WTC11 (cell line): ENCODE results near the gene GON7. TPM values are rescaled to one million over a fixed set of nuclear protein-coding genes. Genes with fewer than 3 reads are reported as not detected.

Experiments
- ATAC-seq: fragments of 200-7000 bp; cut with Tn5 transposase; 2 replicates; pipeline ENCODE4 v1.10.0; 2021; ENCODE audit warnings: mild to moderate bottlenecking, moderate library complexity
- CTCF ChIA-PET: fragments of 300-600 bp; sonication (Branson Sonifier 250); formaldehyde crosslinking; loops from one replicate; lab custom pipeline; 2021; ENCODE audit warnings: antibody characterized with exemption; lab: Charles Lee
- POLR2A ChIA-PET: fragments of 350-600 bp; sonication (Branson Sonifier 250); formaldehyde crosslinking; loops from one replicate; lab custom pipeline; 2021; ENCODE audit warnings: antibody characterized with exemption; lab: Charles Lee
- DNase-seq: peaks from one replicate; pipeline ENCODE4 v3.0.0; 2021; ENCODE audit warnings: low spot score
- H3K27ac Mint-ChIP-seq: 2 replicates; pipeline ENCODE4 v1.8.0; 2021; ENCODE audit warnings: mixed read lengths
- H3K27me3 Mint-ChIP-seq: 2 replicates; pipeline ENCODE4 v1.8.0; 2021; ENCODE audit warnings: low read depth, mild to moderate bottlenecking, moderate library complexity, mixed read lengths
- H3K36me3 Mint-ChIP-seq: 2 replicates; pipeline ENCODE4 v1.8.0; 2021; ENCODE audit warnings: mixed read lengths
- H3K4me1 Mint-ChIP-seq: 2 replicates; pipeline ENCODE4 v1.8.0; 2022; ENCODE audit warnings: mixed read lengths
- H3K4me3 Mint-ChIP-seq: 2 replicates; pipeline ENCODE4 v1.8.0; 2021; ENCODE audit warnings: mild to moderate bottlenecking, moderate library complexity, mixed read lengths
- H3K9me3 Mint-ChIP-seq: 2 replicates; pipeline ENCODE4 v1.8.0; 2021; ENCODE audit warnings: mixed read lengths
- CREB1 ChIP-seq: sonication (generic); formaldehyde crosslinking; IDR thresholded peaks from 2 replicates; pipeline ENCODE4 v1.8.0; 2023; ENCODE audit warnings: mild to moderate bottlenecking, missing genetic modification reagents
- ELF4 ChIP-seq: sonication (generic); formaldehyde crosslinking; IDR thresholded peaks from 2 replicates; pipeline ENCODE4 v1.8.1; 2022; ENCODE audit warnings: low read depth, mild to moderate bottlenecking, moderate library complexity, missing genetic modification reagents
- ESRRA ChIP-seq: sonication (generic); formaldehyde crosslinking; IDR thresholded peaks from 2 replicates; pipeline ENCODE4 v1.8.1; 2022; ENCODE audit warnings: mild to moderate bottlenecking, missing genetic modification reagents, borderline replicate concordance
- FOXJ3 ChIP-seq: sonication (generic); formaldehyde crosslinking; IDR thresholded peaks from 2 replicates; pipeline ENCODE4 v1.9.0; 2021; ENCODE audit warnings: missing genetic modification reagents, mild to moderate bottlenecking, borderline replicate concordance
- HMGA2 ChIP-seq: fragments of 250-450 bp; sonication (Bioruptor Pico); IDR thresholded peaks from 2 replicates; pipeline ENCODE4 v1.4.0; 2021; ENCODE audit warnings: mild to moderate bottlenecking, moderate library complexity
- JAZF1 ChIP-seq: fragments of 250-450 bp; sonication (Bioruptor Pico); IDR thresholded peaks from 2 replicates; pipeline ENCODE4 v1.9.0; 2021; ENCODE audit warnings: moderate library complexity, mild to moderate bottlenecking, inconsistent platforms
- MXD4 ChIP-seq: fragments of 250-450 bp; sonication (Bioruptor Pico); IDR thresholded peaks from 2 replicates; pipeline ENCODE4 v1.8.0; 2021; ENCODE audit warnings: mild to moderate bottlenecking, moderate library complexity, borderline replicate concordance
- NR1H2 ChIP-seq: sonication (generic); formaldehyde crosslinking; IDR thresholded peaks from 2 replicates; pipeline ENCODE4 v1.9.0; 2021; ENCODE audit warnings: mild to moderate bottlenecking, moderate library complexity, missing genetic modification reagents
- PRRX2 ChIP-seq: fragments of 250-450 bp; sonication (Bioruptor Pico); IDR thresholded peaks from 2 replicates; pipeline ENCODE4 v1.8.0; 2021; ENCODE audit warnings: mild to moderate bottlenecking
- TEAD1 ChIP-seq: sonication (generic); formaldehyde crosslinking; IDR thresholded peaks from 2 replicates; pipeline ENCODE4 v1.8.0; 2022; ENCODE audit warnings: mild to moderate bottlenecking, missing genetic modification reagents
- TP53 ChIP-seq: sonication (generic); formaldehyde crosslinking; IDR thresholded peaks from 2 replicates; pipeline ENCODE4 v1.8.1; 2023; ENCODE audit warnings: mild to moderate bottlenecking, missing genetic modification reagents
- ZBTB21 ChIP-seq: sonication (generic); formaldehyde crosslinking; IDR thresholded peaks from 2 replicates; pipeline ENCODE4 v1.8.1; 2023; ENCODE audit warnings: mild to moderate bottlenecking, missing genetic modification reagents, borderline replicate concordance
- ZNF423 ChIP-seq: fragments of 250-450 bp; sonication (Bioruptor Pico); IDR thresholded peaks from 2 replicates; pipeline ENCODE4 v2.1.2; 2022; ENCODE audit warnings: mild to moderate bottlenecking, moderate library complexity
- total RNA-seq: library from RNA; stranded (reverse); gene quantifications from 3 replicates; pipeline ENCODE4 v1.2.3, GENCODE V29; 2021
- TF ChIP-seq, protein P1 (sequence below): sonication (generic); formaldehyde crosslinking; IDR thresholded peaks from 2 replicates; pipeline ENCODE4 v1.8.1; 2023; ENCODE audit warnings: mild to moderate bottlenecking, missing genetic modification reagents, moderate library complexity
- TF ChIP-seq, protein P2 (sequence below): sonication (generic); formaldehyde crosslinking; IDR thresholded peaks from 2 replicates; pipeline ENCODE4 v1.8.0; 2022; ENCODE audit warnings: mild to moderate bottlenecking, missing genetic modification reagents
- TF ChIP-seq, protein P3 (sequence below): sonication (generic); formaldehyde crosslinking; conservative IDR thresholded peaks from 2 replicates; pipeline ENCODE4 v1.8.1; 2022; ENCODE audit warnings: mild to moderate bottlenecking, missing genetic modification reagents
- TF ChIP-seq, protein P4 (sequence below): sonication (generic); formaldehyde crosslinking; conservative IDR thresholded peaks from 2 replicates; pipeline ENCODE4 v1.8.1; 2023; ENCODE audit warnings: mild to moderate bottlenecking, low read depth, missing genetic modification reagents, moderate library complexity
- TF ChIP-seq, protein P5 (sequence below): fragments of 200-600 bp; IDR thresholded peaks from 2 replicates; pipeline ENCODE4 v1.8.0; 2022; ENCODE audit warnings: antibody characterized with exemption
- TF ChIP-seq, protein P6 (sequence below): sonication (generic); formaldehyde crosslinking; IDR thresholded peaks from 2 replicates; pipeline ENCODE4 v1.8.1; 2023; ENCODE audit warnings: mild to moderate bottlenecking, missing genetic modification reagents, borderline replicate concordance

The GON7 gene
- total RNA-seq, 1 experiment from 2014 or later = 7.4 TPM

DNA sequence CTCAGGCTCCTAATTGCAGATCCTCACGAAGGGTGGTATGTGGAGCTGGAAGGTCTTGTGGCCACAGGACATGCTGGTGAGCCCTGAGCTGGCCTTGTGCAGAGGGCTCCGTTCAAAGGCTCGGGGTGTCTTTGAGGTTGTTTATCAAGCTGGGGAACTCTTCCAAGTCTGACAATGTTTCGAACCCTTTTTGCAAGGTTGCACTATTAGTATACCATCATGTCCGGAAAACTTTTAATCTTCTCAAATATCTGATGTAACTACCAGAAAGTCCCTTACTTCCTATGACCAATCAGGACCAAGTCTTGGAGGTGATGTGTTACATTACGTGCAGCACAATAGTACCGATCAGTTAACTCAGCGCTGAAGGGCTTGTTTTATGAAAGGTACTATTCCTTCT lies 21.7 kb upstream of the GON7 start:
- H3K27me3 Mint-ChIP-seq = no peaks in the 10 kb centered on the region
- H3K9me3 Mint-ChIP-seq = peaks cover 4% of the 10 kb centered on the region; the same call in 1 of the 2 replicates
- no peak overlapping the region for H3K27ac Mint-ChIP-seq
- peaks cover 28% of the 10 kb centered on the region for H3K36me3 Mint-ChIP-seq
- ChIA-PET POLR2A (interaction anchor here (0.5 kb wide), 1 partner anchor 12 kb away, joined by 3 read pairs; no protein-coding TSS in a partner anchor), CTCF (no interaction called here)
- ATAC-seq (no peak), DNase-seq (no peak)
- TF ChIP-seq HMGA2 (CRISPR knock-in tag) (no peak), ELF4 (CRISPR knock-in tag) (no peak), PRRX2 (CRISPR knock-in tag) (no peak), JAZF1 (CRISPR knock-in tag) (no peak), NR1H2 (CRISPR knock-in tag) (no peak), MXD4 (CRISPR knock-in tag) (no peak), FOXJ3 (CRISPR knock-in tag) (no peak), TP53 (CRISPR knock-in tag) (no peak), TEAD1 (CRISPR knock-in tag) (no peak), CREB1 (CRISPR knock-in tag) (no peak), ESRRA (CRISPR knock-in tag) (no peak), ZBTB21 (CRISPR knock-in tag) (no peak), ZNF423 (no peak)
- TF ChIP-seq, protein P1, sequence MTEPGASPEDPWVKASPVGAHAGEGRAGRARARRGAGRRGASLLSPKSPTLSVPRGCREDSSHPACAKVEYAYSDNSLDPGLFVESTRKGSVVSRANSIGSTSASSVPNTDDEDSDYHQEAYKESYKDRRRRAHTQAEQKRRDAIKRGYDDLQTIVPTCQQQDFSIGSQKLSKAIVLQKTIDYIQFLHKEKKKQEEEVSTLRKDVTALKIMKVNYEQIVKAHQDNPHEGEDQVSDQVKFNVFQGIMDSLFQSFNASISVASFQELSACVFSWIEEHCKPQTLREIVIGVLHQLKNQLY (CRISPR knock-in tag) = no peak
- TF ChIP-seq, protein P2, sequence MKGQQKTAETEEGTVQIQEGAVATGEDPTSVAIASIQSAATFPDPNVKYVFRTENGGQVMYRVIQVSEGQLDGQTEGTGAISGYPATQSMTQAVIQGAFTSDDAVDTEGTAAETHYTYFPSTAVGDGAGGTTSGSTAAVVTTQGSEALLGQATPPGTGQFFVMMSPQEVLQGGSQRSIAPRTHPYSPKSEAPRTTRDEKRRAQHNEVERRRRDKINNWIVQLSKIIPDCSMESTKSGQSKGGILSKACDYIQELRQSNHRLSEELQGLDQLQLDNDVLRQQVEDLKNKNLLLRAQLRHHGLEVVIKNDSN (CRISPR knock-in tag) = no peak
- TF ChIP-seq, protein P3, sequence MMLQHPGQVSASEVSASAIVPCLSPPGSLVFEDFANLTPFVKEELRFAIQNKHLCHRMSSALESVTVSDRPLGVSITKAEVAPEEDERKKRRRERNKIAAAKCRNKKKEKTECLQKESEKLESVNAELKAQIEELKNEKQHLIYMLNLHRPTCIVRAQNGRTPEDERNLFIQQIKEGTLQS = no peak
- TF ChIP-seq, protein P4, sequence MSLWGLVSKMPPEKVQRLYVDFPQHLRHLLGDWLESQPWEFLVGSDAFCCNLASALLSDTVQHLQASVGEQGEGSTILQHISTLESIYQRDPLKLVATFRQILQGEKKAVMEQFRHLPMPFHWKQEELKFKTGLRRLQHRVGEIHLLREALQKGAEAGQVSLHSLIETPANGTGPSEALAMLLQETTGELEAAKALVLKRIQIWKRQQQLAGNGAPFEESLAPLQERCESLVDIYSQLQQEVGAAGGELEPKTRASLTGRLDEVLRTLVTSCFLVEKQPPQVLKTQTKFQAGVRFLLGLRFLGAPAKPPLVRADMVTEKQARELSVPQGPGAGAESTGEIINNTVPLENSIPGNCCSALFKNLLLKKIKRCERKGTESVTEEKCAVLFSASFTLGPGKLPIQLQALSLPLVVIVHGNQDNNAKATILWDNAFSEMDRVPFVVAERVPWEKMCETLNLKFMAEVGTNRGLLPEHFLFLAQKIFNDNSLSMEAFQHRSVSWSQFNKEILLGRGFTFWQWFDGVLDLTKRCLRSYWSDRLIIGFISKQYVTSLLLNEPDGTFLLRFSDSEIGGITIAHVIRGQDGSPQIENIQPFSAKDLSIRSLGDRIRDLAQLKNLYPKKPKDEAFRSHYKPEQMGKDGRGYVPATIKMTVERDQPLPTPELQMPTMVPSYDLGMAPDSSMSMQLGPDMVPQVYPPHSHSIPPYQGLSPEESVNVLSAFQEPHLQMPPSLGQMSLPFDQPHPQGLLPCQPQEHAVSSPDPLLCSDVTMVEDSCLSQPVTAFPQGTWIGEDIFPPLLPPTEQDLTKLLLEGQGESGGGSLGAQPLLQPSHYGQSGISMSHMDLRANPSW (CRISPR knock-in tag) = no peak
- TF ChIP-seq, protein P5, sequence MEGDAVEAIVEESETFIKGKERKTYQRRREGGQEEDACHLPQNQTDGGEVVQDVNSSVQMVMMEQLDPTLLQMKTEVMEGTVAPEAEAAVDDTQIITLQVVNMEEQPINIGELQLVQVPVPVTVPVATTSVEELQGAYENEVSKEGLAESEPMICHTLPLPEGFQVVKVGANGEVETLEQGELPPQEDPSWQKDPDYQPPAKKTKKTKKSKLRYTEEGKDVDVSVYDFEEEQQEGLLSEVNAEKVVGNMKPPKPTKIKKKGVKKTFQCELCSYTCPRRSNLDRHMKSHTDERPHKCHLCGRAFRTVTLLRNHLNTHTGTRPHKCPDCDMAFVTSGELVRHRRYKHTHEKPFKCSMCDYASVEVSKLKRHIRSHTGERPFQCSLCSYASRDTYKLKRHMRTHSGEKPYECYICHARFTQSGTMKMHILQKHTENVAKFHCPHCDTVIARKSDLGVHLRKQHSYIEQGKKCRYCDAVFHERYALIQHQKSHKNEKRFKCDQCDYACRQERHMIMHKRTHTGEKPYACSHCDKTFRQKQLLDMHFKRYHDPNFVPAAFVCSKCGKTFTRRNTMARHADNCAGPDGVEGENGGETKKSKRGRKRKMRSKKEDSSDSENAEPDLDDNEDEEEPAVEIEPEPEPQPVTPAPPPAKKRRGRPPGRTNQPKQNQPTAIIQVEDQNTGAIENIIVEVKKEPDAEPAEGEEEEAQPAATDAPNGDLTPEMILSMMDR = no peak
- TF ChIP-seq, protein P6, sequence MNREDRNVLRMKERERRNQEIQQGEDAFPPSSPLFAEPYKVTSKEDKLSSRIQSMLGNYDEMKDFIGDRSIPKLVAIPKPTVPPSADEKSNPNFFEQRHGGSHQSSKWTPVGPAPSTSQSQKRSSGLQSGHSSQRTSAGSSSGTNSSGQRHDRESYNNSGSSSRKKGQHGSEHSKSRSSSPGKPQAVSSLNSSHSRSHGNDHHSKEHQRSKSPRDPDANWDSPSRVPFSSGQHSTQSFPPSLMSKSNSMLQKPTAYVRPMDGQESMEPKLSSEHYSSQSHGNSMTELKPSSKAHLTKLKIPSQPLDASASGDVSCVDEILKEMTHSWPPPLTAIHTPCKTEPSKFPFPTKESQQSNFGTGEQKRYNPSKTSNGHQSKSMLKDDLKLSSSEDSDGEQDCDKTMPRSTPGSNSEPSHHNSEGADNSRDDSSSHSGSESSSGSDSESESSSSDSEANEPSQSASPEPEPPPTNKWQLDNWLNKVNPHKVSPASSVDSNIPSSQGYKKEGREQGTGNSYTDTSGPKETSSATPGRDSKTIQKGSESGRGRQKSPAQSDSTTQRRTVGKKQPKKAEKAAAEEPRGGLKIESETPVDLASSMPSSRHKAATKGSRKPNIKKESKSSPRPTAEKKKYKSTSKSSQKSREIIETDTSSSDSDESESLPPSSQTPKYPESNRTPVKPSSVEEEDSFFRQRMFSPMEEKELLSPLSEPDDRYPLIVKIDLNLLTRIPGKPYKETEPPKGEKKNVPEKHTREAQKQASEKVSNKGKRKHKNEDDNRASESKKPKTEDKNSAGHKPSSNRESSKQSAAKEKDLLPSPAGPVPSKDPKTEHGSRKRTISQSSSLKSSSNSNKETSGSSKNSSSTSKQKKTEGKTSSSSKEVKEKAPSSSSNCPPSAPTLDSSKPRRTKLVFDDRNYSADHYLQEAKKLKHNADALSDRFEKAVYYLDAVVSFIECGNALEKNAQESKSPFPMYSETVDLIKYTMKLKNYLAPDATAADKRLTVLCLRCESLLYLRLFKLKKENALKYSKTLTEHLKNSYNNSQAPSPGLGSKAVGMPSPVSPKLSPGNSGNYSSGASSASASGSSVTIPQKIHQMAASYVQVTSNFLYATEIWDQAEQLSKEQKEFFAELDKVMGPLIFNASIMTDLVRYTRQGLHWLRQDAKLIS (CRISPR knock-in tag) = no peak
- no peak overlapping the region for H3K4me3 Mint-ChIP-seq
- no peaks in the 10 kb centered on the region for H3K4me1 Mint-ChIP-seq
